GM20431 (cell line): ENCODE measurements around the gene IL1RN.

Source experiments
- in situ Hi-C: fragments of 300-500 bp; cut with MseI, MboI; formaldehyde crosslinking; loops from one replicate; pipeline ENCODE4 v1.15.0; 2020; ENCODE audit warnings: low sequenced_read_pairs; ENCODE audit not compliant: unreplicated experiment

The IL1RN gene

GRCh38 chr2:113148606-113149552 lies 21.5 kb downstream of the IL1RN start:
- in situ Hi-C loops: loop anchor here (25.0 kb wide), 1 partner anchor 238 kb away; no protein-coding TSS in a partner anchor

GRCh38 chr2:113149553-113150257 lies 22.3 kb downstream of the IL1RN start:
- in situ Hi-C loops: loop anchor here (25.0 kb wide), 1 partner anchor 238 kb away; no protein-coding TSS in a partner anchor

DNA sequence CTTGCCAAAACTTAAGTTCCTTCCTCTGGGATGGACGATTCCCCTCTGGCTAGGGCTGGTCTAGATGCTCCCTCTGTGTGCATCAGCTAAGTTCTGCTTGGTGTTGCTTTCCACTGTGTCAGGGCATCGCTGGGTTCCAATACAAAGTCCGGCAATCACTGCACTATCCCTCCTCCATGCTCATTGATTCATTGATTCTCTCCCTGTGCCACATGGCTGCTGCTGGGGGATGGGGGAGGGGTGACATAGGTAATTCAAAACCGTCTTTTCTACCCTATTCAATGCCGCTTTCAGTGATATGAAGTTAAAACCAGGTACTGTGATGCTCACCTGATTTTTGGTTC lies 22.8 kb downstream of the IL1RN start:
- in situ Hi-C loops: no loop called here

GRCh38 chr2:113155331-113155730 lies 27.9 kb downstream of the IL1RN start:
- in situ Hi-C loops: no loop called here

DNA sequence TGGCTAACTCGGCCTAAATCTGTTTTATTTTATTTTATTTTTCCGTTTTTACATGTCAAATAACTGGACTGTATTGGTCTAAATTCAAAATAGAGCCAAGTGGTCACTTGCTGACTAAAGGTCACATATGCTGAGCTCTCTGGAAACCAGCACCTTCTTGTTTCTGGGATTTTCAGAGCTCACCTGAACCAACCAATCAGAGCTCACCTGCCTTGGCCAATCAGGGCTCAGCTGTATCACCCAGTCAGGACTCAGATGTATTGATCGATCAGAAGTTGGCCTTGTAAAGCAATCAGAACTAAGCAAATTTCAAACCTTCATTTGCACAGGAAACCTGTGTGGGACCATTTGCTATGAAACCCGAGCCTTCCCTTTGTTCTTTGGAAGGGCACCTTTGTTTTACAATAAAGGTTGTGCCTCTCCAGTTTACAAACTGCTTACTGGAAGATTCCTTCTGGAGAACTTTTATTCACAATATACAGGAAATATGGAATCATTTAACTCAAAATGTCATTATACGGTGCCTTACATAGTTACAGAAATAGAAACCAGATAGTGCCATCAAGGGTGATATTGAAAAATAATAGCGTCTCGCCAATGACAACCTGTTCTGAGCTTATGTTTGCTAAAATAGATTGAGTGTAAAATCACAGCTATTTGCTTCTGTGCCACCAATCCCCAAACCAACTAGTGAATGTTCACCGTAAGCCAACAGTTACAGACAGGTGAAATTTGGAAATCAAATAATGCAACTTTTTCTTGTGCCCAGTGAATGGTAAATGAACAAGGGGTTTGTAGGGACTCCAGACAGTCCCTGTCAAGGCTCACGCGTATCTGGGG lies 29.1 kb downstream of the IL1RN start:
- in situ Hi-C loops: no loop called here

- in situ Hi-C loops: no loop called here
These were observed 29.9 kb downstream of the IL1RN start for GRCh38 chr2:113157118-113157896.

GRCh38 chr2:113157897-113158753 lies 30.7 kb downstream of the IL1RN start:
- in situ Hi-C loops: no loop called here

DNA sequence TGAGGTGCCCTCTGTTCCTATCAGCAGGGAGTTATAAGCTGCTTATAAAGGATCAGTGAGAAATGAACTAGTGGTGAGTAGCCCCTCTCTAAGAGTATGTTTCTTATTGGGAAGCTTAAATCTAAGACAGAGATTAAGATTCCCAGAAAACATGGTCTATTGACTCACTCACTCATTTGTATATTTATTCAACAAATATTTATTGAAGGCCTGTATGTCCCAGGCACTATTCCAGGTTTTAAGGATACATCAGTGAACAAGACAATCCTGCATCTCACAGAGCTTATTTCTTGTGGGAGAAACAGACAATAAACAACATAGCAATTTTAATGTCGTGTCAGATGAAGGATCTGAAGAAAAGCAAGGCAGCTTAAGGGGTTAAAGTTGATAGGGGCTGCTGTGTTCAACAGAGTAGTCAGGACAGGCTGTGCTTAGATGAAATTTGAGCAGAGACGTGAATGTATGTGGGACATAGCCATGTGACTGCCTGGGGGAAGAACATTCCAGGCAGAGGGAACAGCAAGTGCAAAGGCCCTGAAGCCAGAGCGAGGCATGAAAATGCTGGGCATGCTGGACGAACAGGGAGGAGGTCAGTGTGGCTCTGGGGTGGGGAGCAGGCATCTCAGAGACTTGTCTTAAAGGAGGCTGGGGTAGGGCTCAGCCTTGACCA lies 31.6 kb downstream of the IL1RN start:
- in situ Hi-C loops: no loop called here

GRCh38 chr2:113160248-113160647 lies 32.9 kb downstream of the IL1RN start:
- in situ Hi-C loops: no loop called here

DNA sequence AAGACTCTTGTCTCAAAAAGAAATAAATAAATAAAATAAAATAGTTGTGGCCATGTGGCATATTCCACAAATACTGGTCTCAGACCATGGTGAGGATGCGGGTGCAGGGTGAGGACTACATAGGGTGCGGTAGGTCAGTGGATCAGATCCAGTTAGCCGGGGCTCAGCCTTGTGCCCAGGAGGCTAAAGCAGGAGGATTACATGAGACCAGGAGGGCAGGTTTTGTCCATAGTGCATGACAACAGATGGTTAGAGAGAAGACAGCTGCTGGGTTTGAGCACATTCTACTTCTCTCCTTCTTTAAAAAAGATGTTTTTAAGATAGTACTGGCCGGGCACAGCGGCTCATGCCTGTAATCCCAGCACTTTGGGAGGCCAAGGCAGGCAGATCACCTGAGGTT lies 33.6 kb downstream of the IL1RN start:
- in situ Hi-C loops: no loop called here

DNA sequence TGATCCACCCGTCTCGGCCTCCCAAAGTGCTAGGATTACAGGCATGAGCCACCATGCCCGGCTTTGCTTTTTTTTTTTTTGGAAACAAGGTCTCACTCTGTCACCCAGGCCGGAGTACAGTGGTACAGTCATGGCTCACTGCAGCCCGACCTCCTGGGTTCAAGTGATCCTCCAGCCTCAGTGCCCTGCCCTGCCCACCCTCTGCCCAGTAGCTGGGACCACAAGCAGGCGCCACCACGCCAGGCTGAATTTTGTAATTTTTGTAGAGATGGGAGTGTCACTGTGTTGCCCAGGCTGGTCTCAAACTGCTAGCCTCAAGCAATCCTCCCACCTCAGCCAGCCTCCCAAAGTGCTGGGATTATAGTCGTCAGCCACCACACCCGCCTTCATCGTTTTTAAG lies 34.8 kb downstream of the IL1RN start:
- in situ Hi-C loops: no loop called here

DNA sequence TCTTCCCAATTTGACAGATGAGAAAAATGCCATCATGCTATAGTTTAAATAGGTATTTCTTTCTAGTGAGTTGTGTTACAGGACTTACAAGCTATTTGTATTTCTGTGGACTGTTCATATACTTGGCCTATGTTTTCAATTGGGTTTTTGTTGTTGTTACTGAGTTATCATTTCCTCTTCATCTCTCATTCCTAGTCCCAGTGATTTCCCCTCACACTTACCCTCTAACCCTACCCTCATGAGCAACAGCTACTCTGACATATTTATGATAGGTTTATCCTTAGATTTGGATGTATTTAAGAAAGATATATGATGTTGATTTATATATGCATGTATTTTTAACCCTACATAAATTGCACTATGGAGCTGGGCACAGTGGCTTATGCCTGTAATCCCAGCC lies 35.5 kb downstream of the IL1RN start:
- in situ Hi-C loops: no loop called here

- in situ Hi-C loops: no loop called here
These were observed 37.0 kb downstream of the IL1RN start for GRCh38 chr2:113164215-113164929.

DNA sequence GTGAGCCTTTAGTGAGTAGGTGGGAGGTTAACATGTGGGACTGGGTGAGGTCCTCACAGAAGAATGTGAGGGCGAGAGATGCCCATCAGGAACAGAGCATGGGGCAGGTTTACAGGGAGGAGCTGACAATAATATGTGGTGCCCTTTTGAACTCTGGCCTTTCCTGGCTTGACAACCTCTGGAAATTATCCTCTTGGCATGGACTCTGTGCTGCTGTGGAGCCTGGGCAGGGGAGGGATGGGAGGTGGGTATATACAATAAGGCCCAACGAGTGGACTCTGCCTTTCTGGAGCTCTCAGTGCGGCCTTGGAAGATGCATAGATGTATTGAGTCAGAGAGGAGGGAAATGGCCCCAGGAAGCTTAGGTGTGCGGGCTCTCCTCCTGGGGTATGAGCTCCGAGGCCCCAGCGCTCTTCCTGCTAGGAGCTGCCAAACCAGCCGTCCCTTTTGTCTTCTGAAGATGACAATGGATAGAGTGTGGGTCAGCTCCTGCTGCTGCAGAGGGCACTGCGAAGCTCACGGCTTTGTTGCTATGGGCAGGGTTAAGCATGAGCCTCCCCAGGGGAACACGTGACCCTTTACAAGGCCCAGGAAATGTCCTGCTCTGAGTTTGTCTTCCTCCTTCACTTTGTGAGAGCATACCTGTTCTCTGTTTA lies 37.7 kb downstream of the IL1RN start:
- in situ Hi-C loops: no loop called here

- in situ Hi-C loops: no loop called here
These were observed 38.8 kb downstream of the IL1RN start for GRCh38 chr2:113166187-113166645.

DNA sequence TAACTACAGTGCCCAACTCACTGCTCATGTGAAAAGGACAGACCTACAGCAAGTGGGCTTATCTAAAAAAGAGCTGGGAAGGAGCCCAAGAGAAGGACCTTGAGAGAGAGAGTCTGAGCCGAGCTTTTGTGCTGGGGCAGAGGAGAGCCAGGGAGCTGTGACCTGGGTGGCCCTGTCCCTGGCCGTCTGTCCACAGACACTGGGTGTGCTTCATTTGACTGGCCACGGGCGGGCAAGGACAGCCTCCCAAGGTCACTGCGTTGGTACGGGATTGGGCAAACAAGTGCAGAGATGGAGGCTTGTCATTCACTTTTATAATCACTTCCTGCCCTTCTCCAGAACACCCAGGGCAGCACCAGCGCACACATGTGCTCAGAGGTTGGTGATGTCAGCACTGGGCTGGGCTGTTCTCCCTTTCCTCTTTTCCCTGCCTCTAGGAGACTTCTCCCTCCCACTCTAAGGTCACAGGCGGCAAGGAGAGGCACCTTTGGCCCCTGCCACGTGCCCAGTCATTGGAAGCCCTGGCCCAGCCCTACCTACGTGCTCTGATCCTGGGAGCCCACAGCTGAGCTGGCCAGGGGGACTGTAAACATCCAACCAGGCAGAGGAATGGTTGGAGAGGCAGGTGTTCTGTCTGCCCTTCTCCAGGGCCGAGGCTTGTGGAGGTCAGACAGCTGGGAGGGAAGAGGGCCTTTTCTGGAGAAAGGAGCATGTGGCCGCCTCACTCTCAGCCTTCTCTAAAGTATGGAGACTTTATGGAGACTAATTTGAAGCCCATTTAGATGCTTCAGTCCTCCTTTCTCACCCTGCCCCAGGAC lies 39.9 kb downstream of the IL1RN start:
- in situ Hi-C loops: no loop called here
